Stimulated activated effector memory CD8-positive, alpha-beta T cell treated with anti-CD3 and anti-CD28 coated beads, Interleukin-12 subunit alpha, Interleukin-12 subunit beta, amount 100 ng/mL, for 72 hours (primary cell): Measurements from ENCODE around the gene IGF2.
A peak's percentile ranks its signal among the peaks of the same experiment; 100 is the strongest.

Experiments used
- ATAC-seq: fragments of 150-1000 bp; cut with Tn5 transposase; 2 replicates; pipeline ENCODE4 v1.10.0; 2021
- DNase-seq, 2 donors: peaks; one replicate each; pipeline ENCODE4 v3.0.0; 2021 to 2022; ENCODE audit warnings: low spot score in 2 of 2
- H3K27ac Mint-ChIP-seq: one replicate; pipeline ENCODE4 v1.8.0; 2022; ENCODE audit warnings: mild to moderate bottlenecking, mixed read lengths
- H3K36me3 Mint-ChIP-seq: one replicate; pipeline ENCODE4 v1.8.0; 2022; ENCODE audit warnings: mild to moderate bottlenecking, mixed read lengths
- H3K4me1 Mint-ChIP-seq: one replicate; pipeline ENCODE4 v1.8.0; 2022; ENCODE audit warnings: mixed read lengths
- H3K4me3 Mint-ChIP-seq: one replicate; pipeline ENCODE4 v1.8.0; 2022; ENCODE audit warnings: mild to moderate bottlenecking, mixed read lengths
- H3K9me3 Mint-ChIP-seq: one replicate; pipeline ENCODE4 v1.8.0; 2022; ENCODE audit warnings: mixed read lengths

The IGF2 gene

DNA sequence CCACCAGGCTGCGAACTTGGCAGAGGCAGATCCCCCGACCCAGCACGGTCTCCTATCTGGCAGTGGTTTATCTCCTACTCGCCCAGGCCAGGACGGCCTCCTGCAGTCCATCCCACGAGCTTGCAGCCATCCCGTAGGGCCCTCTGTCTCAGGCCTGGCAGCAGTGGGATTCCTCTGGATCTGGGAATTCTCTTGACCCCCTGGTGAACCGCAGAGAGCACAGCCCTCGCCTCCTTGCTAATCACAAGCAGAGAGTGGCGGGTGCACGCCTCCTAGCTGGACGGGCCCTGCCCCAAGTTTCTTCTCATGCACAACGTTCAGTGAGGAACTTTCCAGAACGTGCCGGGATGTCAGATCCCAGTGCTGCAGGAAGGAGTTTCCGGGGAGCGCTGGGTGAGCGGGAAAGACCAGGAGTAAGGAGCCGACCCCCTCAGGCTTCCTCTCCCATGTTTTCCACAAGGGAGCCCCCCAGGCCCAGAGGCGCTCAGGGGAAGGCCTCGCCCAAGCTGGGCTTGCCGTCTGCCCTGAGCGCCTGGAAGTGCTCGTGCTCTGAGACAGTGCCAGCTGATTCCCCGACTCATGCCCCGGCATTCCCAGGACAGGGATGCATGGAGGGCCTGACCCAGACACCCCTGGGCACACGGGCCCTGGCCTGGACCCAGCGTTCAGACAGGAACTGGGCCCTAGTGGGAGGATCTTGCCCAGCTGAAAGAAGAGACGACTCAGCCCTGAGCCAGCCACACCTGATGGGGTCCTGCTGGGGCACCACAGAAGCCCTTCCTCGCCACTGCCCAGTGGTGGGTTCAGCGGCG is 24.6 kb downstream of the IGF2 start:
- ATAC-seq (peak; percentile 21), DNase-seq (no peak)
- no peaks in the 10 kb centered on the region for H3K9me3 Mint-ChIP-seq
- no peak overlapping the region for H3K4me3 Mint-ChIP-seq
- no peaks in the 10 kb centered on the region for H3K36me3 Mint-ChIP-seq
- no peak overlapping the region for H3K27ac Mint-ChIP-seq
- no peaks in the 10 kb centered on the region for H3K4me1 Mint-ChIP-seq

DNA sequence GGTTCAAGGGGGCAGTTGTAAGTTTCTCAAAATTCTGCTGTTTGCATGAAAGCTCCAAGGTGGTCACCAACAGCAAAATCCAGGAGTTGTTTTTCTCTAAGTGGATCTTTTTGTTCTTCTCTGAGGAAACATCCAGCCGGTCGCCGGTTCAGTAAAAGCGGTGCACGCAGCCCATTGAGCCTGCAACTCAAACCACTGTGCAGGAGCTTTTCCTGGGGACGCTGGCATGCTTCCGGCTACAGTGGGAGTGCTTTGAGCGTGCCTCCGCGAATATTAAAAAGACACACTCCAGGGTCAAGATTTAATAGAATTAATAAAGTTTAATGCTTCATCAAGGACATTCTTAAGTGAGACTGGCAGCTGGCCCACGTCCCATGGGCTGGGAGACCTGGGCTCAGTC is 25.4 kb downstream of the IGF2 start:
- Mint-ChIP-seq H3K4me1 (no peaks in the 10 kb centered on the region), H3K27ac (no peak overlapping the region), H3K36me3 (no peaks in the 10 kb centered on the region), H3K9me3 (no peaks in the 10 kb centered on the region), H3K4me3 (no peak overlapping the region)
- no peak for ATAC-seq
- DNase-seq = no peak

DNA sequence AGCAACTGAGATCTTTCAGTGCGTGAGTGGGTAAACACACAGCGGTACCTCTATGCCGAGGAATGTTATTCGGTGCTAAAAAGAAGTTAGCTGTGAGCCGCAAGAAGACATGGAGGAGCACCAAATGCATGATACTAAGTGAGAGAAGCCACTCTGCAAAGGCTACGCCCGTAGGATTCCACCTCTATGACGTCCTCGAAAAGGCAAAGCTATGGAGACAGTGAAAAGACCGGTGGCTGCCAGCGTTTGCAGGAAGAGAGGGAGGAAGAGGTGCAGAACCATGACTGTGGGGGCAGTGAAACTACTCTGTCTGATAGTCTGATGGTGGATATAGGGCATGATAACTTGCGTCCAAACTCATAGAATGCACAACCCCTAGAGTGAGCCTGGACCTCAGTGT is 28.7 kb downstream of the IGF2 start:
- DNase-seq (no peak), ATAC-seq (no peak)
- Mint-ChIP-seq H3K36me3 (no peaks in the 10 kb centered on the region), H3K9me3 (no peaks in the 10 kb centered on the region), H3K27ac (no peak overlapping the region), H3K4me3 (no peak overlapping the region), H3K4me1 (no peaks in the 10 kb centered on the region)

DNA sequence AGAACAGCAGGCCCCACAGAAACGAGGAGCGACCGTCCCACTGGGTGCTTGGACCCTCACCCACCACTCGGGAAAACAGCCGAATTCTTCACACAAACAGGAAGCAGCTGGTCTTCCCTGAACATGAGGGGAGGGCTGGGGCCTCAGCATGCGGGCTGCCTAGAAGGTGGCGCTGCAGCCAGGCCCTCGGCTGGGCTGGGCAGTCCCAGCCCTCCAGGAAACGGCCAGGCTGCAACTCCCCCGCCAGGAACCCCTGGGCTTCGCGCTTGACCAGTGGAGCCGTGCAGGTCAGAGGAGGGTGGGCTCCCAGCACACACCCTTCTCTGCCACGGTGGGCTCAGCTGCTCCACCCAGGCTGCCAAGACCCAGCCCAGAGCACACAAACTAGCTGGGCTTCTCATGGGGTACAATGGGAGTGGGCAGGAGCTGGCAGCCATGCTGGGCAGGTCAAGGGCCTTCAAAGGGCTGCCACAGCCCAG is 29.6 kb downstream of the IGF2 start:
- no peak for DNase-seq
- Mint-ChIP-seq H3K36me3 (no peaks in the 10 kb centered on the region), H3K4me1 (no peaks in the 10 kb centered on the region), H3K9me3 (no peaks in the 10 kb centered on the region), H3K4me3 (no peak overlapping the region), H3K27ac (no peak overlapping the region)
- no peak for ATAC-seq

DNA sequence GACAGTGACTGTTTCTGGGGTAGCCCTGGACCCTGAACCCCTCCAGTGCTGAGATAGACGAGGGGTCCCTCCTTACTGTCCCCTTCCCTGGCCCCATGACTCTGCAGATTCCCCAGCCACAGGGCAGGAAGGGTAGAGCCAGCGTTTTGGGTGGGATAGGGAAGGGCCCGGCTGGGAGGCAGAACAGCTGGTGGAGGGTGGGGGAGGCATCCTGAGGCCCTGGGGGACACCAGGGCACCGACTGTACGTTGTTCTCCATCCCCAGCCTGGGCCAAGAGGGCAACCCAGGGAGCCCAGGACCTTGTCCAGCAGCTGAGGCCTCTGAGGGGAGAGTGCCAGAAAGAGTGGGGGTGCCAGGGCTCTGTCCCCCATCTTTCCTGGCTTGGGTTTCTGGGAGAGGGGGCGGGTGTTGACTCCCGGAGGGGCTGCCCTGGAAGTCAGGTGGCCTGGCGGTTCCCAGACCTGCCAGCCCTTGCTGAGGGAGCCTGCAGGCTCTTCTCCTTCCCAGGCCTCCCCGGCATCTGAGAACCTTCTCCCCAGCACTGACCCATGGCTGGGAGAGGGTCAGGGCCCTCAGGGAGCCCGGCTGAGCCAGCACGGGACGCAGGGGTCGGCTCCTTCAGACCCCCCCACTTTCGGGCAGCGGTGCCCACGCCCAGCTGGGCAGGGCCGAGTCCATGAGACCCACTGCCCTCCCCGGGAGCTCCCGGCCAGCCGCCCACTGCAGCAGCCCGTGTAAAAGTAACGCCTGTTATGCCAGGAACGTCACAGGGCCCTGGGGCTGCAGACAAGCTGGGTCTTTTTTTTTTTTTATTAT is 30.3 kb downstream of the IGF2 start:
- Mint-ChIP-seq H3K9me3 (no peaks in the 10 kb centered on the region), H3K27ac (no peak overlapping the region), H3K4me3 (no peak overlapping the region), H3K36me3 (no peaks in the 10 kb centered on the region), H3K4me1 (no peaks in the 10 kb centered on the region)
- ATAC-seq = no peak
- no peak for DNase-seq

DNA sequence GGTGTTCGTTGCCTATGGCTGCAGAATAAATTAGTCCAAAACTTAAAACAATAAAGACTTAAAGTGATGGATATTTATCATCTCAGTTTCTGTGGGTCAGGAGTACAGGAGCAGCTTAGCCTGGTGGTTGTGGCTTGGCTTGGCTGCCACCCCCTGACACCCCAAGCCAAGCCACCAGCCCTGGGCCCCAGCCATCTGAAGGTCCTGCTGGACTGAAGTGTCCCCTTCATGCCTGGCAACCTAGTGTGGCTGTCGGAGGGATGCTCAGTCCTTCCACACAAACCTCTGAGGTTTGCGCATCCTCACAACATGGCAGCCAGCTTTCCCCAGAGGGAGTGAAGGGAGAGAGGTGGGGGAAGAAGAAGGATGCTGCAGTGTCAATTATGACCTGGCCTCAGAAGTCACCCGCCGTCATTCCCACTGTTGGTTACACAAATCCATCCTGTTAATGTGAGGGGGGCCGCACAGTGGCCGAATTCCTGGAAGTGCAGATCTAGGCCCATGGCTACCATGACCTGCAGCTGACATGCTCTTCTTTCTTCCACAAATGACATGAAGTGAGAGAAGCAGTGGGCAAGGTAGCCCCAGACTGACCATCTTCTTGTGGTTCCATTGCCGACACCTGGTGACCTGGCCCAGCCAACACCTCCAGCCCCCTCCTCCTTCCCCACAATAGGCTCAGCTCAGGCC is 31.1 kb downstream of the IGF2 start:
- no peaks in the 10 kb centered on the region for H3K36me3 Mint-ChIP-seq
- ATAC-seq = no peak

DNA sequence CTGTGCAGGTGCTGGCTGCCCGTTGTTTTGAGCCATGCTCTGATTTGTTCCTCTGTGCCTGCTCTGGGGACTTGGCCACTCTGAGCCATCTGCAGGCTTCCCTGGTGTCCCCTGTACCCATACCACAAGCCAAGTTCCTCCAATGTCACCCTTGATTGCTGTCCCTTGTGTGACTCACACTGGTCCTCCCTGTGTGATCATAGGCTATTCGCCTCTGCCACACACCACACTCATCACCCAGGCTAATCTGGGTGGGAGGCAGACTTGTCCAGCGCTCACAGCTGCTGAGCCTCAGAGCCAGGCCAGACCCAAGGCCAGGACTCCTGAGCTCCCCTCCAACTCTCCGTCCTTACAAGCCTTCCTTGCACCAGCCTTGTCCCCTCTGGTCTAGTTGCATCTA is 31.7 kb downstream of the IGF2 start:
- peak; percentile 43 for ATAC-seq

More for the DNA sequence above, 31.1 kb downstream of the IGF2 start:
- Mint-ChIP-seq H3K4me3 (no peak overlapping the region), H3K27ac (no peak overlapping the region), H3K4me1 (no peaks in the 10 kb centered on the region), H3K9me3 (no peaks in the 10 kb centered on the region)
- no peak for DNase-seq

DNA sequence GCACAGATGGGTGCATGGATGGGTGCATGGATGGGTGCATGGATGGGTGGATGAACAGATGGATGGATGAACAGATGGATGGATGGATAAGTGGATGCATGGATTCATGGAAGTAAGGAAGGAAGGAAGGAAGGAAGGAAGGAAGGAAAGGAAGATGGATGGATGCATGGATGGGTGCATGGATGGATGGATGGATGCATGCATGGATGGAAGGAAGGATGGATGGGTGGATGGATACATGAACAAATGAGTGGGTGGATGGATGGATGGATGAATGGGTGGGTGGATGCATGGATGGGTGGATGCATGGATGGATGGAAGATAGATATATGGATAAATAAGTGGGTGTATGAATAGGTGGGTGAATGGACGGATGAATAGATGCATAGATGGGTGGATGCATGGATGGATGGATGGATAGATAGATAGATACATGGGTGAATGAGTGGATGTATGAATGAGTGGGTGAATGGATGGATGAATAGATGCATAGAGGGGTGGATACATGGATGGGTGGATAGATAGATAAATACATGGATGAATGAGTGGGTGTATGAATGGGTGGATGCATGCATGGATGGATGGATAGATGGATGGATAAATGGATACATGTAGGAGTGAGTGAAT is 32.5 kb downstream of the IGF2 start:
- no peaks in the 10 kb centered on the region for H3K4me1 Mint-ChIP-seq
- ATAC-seq (no peak), DNase-seq (no peak)
- no peaks in the 10 kb centered on the region for H3K9me3 Mint-ChIP-seq
- H3K36me3 Mint-ChIP-seq = no peaks in the 10 kb centered on the region
- no peak overlapping the region for H3K4me3 Mint-ChIP-seq
- no peak overlapping the region for H3K27ac Mint-ChIP-seq

More for the DNA sequence above, 31.7 kb downstream of the IGF2 start:
- H3K4me3 Mint-ChIP-seq = no peak overlapping the region
- no peaks in the 10 kb centered on the region for H3K36me3 Mint-ChIP-seq
- DNase-seq = no peak
- H3K27ac Mint-ChIP-seq = no peak overlapping the region
- no peaks in the 10 kb centered on the region for H3K4me1 Mint-ChIP-seq
- H3K9me3 Mint-ChIP-seq = no peaks in the 10 kb centered on the region

DNA sequence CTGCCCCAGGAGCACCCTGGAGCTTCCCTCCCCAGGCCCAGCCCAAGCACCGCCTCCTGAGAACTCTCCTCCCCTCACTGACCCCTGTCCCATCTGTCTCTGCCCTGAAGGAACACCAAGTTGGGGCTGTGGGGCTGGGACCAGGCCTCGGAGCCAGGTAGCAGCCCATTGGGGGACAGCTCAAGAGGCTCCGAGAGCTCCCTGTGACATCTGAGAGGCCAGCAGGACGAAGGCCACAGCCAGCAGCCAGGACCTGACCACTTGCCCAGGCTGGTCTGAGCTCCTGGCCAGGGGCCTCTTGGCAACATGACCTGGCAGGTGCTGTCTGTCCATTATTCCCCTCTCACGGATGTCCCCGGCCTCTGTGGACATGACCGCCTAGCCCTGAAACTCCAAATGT is 33.7 kb downstream of the IGF2 start:
- Mint-ChIP-seq H3K36me3 (no peaks in the 10 kb centered on the region), H3K4me1 (no peaks in the 10 kb centered on the region), H3K27ac (no peak overlapping the region), H3K4me3 (no peak overlapping the region), H3K9me3 (no peaks in the 10 kb centered on the region)
- no peak for ATAC-seq
- DNase-seq = no peak

DNA sequence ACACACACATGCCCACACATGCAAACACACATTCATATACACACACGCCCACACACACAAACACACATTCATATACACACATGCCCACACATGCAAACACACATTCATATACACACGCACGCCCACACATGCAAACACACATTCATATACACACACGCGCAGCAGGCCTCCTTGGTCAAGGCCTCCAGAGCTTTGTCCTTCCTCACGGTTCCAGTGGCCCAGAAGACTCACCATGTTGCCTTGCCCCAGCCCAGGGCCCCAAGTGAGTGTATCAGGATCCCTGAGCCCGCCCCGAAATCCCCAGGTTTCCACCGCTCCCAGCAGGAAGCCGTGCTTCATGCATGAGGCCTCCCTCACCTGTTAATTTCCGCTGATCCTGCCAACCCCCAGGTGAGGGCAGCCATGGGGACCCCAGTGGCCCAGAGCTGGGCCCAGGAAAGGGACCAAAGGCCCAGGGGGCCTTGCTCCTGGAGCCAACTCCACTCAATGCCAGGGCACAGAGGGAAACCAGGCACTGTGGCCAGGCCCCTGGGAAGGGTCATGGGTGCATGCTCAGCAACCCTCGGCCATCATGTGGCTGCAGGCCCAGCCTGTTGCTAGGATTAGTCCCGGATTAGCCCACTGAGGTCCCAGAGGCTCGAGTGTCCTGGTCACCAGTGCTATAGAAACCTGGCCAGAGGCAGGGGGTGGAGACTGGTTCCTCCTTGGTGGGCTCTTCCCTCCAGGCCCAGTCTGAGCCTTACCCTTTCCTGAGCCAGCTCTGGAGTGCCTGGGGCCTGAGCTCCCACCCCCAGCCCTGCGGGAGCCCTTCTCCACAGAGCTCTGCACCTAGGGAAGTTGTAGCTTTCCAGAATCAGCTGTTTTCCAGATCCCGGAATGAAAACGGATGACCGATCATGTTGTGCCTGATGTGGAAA is 34.4 kb downstream of the IGF2 start:
- Mint-ChIP-seq H3K4me3 (no peak overlapping the region), H3K36me3 (no peaks in the 10 kb centered on the region), H3K27ac (no peak overlapping the region), H3K4me1 (peaks cover 6% of the 10 kb centered on the region), H3K9me3 (no peaks in the 10 kb centered on the region)
- ATAC-seq = no peak
- DNase-seq = no peak

DNA sequence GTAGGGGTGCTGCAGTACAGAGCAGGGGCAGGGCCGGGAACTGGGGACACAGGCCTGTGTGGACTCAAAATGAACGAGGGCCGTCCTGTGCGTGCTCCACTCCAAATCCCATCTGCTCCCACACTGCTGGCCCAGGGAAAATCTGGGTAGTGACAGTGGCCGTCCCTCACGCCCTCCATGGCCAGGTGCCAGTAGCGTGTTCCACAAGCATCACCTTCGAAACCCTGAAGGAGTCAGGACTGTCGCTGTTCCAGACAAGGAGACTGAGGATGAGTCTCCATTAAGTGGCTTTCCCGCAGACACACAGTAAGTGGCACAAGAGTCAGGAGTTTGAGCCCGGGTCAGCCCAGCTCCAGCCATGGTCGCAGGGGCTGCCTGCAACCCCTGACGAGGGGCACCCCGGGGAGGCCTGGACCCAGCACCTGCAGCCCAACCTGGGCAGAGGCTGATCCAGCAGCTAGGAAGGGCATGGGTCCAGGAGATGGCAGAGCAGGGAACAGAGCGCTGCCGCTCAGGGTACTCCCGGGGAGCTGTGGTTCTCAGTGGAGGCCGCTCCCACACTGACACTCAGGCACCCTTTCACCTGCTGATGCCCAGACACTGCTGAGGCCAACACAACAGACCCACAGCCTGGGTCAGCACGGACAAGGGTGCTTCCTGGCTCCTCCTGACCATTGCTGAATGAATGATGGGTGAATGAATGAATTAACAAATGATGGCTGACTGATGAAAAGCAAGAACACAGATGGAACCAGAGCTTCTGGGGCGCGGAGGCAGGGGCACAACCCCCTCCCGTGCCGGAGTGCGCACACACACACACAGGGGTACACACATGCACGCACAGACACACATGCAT is 35.3 kb downstream of the IGF2 start:
- ATAC-seq (no peak), DNase-seq (no peak)
- no peak overlapping the region for H3K4me3 Mint-ChIP-seq
- no peak overlapping the region for H3K27ac Mint-ChIP-seq
- no peaks in the 10 kb centered on the region for H3K36me3 Mint-ChIP-seq
- H3K4me1 Mint-ChIP-seq = peaks cover 6% of the 10 kb centered on the region
- H3K9me3 Mint-ChIP-seq = no peaks in the 10 kb centered on the region

DNA sequence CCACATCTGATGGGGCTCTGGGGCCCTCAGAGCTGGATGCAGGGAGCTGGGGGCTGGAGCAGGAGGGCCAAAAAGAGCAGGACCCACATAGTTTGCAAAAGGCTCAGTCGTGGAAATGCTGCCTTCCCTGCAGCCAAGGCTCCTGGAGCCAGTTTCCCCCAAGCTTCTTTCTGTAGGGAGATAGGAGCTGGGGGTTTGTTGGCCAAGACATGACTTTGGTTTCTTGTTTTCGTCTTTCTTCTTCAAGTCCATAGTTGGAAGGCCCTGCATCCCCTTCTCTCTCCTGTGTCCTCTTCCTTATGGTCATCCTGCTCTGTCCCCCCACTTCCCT is 36.3 kb downstream of the IGF2 start:
- no peak overlapping the region for H3K4me3 Mint-ChIP-seq
- DNase-seq (no peak), ATAC-seq (no peak)
- no peak overlapping the region for H3K27ac Mint-ChIP-seq
- peaks cover 6% of the 10 kb centered on the region for H3K4me1 Mint-ChIP-seq
- no peaks in the 10 kb centered on the region for H3K9me3 Mint-ChIP-seq
- no peaks in the 10 kb centered on the region for H3K36me3 Mint-ChIP-seq

DNA sequence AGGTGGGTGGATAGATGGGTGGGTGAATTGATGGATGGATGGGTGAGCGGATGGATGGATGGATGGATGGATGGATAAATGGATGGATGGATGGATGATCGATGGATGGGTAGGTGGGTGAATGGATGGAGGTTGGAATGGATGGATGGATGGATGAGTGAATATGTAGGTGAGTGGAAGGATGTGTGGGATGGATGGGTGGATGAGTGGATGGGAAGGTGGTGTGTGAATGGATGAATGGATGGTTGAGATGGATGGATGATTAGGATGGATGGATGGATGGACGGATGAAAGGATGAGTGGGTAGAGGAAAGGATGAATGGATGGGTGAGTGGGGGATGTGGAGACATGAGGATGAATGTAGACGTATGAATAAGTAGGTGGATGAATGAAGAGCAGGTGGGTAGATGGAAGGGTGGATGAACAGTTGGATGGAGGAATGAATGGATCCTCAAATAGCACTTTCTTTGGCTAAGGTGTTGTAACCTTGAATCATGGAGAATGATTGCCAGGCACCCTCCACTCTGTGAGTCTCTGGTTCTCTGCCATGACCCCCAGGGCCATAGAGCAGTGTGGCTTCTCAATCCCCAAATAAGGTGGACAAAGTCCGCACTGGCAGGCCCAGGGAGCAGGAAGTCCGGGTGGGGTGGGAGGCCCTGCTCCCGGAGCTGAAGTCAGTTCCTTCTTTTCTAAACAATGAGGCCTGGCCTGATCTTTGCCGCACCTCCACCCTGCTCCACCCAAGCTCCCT is 36.9 kb downstream of the IGF2 start:
- no peaks in the 10 kb centered on the region for H3K9me3 Mint-ChIP-seq
- H3K36me3 Mint-ChIP-seq = no peaks in the 10 kb centered on the region
- peaks cover 6% of the 10 kb centered on the region for H3K4me1 Mint-ChIP-seq
- ATAC-seq = no peak
- H3K27ac Mint-ChIP-seq = no peak overlapping the region
- no peak overlapping the region for H3K4me3 Mint-ChIP-seq
- DNase-seq = no peak
